GM21717 (cell line): ENCODE results near the gene GRID2.

ENCODE experiments used
- ATAC-seq: cut with Tn5 transposase; IDR thresholded peaks from one replicate; pipeline ENCODE4 v1.9.1; 2021; ENCODE audit warnings: mild to moderate bottlenecking, moderate library complexity; ENCODE audit not compliant: unreplicated experiment

GRID2 gene

GRCh38 chr4:93370256-93370655 is 1066.5 kb downstream of the GRID2 start:
- no peak for ATAC-seq

- no peak for ATAC-seq
These were observed 1070.4 kb downstream of the GRID2 start for GRCh38 chr4:93373893-93374860.

DNA sequence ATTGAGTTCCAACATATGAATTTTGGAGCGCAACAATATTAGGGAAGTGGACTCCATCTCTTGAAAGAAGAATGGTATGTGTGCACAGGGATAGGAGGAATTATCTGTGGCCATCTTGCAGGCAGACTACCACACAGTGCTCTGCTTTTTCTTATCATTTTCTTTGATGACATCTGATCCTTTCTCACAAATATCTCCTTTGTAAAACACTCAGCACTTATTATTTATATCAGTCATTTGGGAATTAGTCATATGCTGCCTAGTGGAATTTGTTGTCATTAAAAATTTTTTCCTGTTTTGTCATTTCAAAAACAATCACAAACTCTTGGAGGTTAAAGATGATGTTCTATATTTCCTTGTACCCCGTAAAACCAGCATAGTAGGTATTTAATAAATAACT is 1080.5 kb downstream of the GRID2 start:
- no peak for ATAC-seq

DNA sequence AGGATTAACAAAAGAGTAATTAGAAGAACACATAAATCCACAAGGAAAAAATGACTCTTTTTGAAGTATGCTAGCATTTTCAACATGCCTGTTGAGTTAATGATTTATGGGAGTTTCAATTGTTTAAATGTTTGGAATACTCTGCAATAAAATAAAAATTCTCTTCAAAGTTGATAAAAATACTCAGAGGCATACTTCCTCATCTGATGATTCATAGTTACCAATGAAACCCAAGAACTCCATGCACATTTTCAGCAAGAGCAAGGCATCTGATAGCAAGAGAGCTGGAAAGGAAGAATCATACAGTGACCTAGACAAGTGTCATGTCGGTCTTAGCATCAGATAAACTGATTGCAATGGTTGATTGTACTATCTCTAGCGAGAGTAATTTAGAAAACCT is 1081.1 kb downstream of the GRID2 start:
- no peak for ATAC-seq

DNA sequence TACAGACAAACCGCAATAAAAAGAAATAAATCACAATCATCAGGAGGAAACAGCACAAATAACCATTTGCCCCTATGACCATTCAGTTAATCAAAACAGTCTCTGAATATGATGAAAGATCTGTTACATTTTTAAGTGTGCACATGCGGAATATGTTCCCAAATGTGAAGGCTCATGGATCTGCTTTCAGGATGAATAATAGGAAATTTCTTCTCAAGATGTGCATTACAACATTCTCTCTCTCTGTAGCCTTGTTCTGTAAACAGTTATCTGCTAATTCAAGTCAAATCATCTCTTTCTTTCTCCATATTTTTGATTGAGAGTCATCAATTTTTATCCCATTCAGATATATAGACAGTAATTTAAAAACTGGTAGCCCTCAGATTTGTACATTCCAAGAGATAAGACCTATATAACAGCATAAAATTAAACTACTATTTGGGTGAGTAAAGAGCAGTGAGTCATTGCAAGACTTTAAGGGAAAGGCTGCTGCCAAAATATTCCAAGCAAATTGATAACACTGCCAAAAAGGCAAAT is 1090.8 kb downstream of the GRID2 start:
- no peak for ATAC-seq

DNA sequence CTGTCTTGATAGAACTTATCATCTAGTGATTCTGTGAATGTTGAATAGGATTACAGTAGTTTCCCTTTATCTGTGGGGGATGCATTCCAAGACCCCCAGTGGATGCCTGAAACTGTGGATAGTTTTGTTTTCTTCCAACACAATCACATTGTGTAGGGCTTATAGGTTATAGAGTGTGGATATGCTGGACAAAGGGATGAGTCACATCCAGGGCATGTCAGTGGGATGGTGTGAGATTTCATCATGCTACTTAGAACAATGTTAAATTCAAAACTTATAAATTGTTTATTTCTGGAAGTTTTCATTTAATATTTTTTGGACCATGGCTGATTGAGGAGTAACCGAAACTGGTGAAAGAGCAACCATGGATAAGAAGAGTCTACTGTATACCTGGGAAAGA is 1092.5 kb downstream of the GRID2 start:
- no peak for ATAC-seq

DNA sequence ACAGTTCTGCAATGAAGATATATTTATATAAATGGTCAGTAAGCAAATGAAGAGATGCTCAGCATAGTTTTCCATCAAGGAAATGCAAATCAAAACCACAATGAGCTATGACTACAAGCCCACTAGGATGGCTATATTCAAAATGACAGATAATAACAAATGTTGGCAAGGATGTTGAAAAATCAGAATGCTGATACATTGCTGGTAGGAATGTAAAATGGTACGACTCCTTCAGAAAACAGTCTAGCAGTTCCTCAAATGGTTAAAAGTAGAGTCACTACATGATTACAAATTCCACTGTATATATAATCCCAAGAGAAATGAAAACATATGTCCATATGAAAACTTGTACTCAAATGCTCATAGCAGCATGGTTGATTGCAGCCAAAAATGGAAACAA is 1099.8 kb downstream of the GRID2 start:
- no peak for ATAC-seq

DNA sequence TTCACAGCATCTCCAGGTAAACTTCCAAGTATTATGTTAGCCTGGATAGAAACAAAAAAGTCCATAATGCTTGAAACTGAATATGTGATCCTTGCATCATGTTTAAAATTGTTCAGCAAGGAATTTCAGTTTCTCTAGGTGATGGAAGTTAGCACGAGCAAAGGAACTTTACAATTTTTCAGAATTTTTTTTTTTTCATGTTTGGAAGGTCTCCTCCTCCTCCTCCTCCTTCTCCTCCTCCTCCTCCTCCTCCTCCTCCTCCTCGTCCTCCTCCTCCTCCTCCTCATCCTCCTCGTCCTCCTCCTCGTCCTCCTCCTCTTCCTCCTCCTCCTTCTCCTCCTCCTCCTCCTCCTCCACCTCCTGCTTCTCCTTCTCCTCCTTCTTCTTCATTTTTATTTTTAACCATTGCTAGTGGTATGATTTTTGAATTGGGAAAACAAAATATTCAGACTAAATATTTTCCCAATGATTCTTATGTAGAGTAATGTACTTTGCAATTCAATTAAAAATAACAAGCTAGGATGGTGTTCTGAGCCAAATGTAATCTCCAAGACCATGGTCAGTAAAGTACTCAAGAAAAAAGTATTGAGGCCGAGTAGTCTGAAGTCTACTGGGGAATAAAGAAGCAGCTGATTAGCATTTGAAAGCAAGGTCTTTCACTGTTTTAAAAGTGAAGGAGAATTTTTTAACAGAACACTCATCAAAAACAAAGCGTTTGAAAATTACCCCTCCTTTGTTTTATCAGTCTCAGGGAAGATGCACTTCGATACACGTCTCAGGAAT is 1103.9 kb downstream of the GRID2 start:
- ATAC-seq = no peak

GRCh38 chr4:93409035-93409434 is 1105.3 kb downstream of the GRID2 start:
- ATAC-seq = no peak

DNA sequence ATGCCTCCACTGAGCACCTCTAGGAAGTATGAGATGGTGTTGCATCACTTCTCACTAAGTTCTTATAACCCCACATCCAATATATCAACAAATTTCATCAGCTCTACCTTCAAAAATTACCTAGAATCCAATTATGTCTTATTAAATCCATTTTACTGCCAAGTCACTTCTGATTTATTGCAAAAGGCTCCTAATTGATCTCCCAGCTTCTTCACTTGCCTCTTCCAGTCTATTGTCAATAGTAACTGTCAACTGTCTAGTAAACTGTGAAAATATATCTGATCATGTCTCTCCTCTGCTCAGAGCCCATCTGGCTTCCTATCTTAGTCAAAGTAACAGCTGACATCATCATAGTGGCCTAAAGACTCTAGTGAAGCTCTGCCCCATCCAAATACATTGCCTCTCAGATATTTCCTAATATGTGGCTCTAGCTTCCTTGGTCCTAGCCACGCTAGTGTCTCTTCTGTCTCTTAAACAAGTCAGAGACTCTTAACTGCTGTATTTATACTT is 1110.3 kb downstream of the GRID2 start:
- no peak for ATAC-seq

DNA sequence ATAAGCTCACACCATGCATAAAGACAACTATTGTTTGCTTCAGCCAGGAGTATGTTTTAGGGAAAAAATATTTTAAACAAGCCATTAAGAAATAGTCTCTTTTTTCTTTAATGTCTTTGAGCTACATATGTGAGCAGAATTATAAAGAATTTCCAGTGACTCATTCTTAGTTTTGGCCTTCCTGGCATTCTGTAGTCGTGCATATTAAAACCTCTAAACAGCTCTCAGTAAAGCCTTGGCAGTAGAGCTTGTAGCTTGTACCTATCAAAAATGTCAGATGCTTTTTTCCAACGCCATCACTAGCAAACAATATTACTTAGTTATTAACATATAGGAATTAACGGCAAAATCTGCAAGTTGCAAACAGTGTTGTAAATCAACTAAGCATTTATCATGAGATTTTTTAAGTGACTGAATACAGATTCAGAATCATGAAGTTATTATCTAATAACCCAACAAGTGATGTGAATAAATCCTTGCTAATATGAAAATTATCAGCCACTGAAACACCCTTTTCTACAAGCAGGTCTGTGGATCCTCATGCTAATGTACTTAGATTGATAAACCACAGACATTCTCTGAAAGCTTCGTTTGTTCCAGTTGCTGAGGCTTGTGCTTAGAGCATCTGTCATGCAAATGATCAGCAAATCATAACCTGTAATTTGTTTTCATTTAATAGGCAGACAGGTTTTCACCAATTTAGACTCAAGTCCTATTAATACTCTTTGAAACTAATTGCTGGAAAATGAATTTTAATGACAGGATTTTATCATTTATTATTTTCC is 1112.8 kb downstream of the GRID2 start:
- ATAC-seq = no peak

DNA sequence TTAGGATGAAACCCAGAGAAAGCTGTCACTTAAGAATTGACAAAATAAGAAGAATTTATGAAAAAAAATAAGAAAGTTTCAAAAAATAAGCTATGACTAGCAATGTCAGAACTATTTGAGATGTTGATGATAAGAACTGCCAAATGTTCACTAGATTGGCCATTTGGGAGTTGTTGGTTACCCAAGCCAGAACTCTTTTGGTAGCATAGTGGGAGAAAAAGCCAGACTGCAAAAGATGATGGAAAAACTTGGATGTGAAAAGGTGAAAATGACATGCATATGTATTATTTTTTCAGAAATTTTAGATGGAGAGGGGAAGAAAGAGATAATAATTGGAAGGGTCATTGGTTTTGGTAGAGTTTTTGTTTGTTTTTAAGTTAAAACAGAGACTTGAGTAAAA is 1127.6 kb downstream of the GRID2 start:
- no peak for ATAC-seq

DNA sequence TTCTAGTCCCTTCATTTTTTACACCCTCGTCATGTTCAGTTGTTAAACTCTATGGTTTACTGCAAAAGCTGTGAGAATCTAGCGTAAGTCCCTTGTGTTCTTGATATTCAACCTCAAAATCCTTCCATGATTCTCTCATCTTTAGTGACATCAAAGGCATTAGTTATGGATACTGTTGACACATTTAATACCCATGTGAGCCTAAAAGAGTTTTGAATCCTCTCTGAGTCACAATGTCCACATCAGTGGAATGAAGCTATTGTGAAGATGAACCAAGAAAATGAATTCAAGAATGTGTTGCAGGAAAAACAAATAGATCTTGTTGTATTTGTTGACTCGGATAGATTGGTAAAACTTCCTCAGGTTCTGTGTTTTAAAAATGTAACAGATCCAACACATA is 1130.1 kb downstream of the GRID2 start:
- no peak for ATAC-seq

GRCh38 chr4:93436000-93436626 is 1132.3 kb downstream of the GRID2 start:
- ATAC-seq = no peak

GRCh38 chr4:93437991-93438390 is 1134.2 kb downstream of the GRID2 start:
- ATAC-seq = no peak

DNA sequence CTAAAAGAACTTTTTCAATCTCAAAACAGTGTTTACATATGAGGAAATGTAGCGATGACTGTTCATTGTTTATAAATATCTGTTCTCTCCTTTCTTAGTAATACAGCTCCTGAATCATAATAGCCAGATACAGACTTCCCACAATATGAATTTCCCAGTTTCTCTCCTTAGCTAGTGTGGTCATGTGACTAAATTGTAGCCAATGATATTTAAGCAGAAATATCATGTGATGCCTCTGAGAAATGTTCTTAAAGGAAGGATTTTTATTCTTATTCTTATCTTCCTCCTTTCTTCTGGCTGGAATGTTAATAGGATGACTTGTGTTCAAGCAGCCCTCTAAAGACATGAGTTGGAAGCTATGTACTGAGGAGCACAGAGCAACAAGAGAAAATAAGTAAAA is 1141.1 kb downstream of the GRID2 start:
- no peak for ATAC-seq

DNA sequence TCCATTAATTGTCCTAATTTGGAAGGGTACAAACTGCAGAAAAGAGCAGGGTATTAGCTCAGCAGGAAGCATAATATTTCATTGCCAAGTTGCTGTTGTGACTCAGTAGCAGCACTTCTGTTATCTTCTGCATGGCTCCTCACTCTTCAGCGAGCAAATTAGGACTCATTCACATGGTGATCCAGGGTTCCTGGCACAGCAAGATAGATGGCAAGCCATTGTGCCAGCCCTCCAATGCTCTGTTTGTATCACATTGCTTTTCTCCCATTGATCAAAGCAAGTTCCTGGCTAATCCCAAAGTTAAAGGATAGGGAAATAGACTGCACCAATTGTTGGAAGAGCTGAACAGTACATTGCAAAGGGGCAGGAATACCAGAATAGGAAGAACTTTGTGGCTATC is 1142.3 kb downstream of the GRID2 start:
- ATAC-seq = no peak

- ATAC-seq = no peak
These were observed 1145.0 kb downstream of the GRID2 start for GRCh38 chr4:93448691-93449293.

- no peak for ATAC-seq
These were observed 1148.2 kb downstream of the GRID2 start for GRCh38 chr4:93451954-93452353.

DNA sequence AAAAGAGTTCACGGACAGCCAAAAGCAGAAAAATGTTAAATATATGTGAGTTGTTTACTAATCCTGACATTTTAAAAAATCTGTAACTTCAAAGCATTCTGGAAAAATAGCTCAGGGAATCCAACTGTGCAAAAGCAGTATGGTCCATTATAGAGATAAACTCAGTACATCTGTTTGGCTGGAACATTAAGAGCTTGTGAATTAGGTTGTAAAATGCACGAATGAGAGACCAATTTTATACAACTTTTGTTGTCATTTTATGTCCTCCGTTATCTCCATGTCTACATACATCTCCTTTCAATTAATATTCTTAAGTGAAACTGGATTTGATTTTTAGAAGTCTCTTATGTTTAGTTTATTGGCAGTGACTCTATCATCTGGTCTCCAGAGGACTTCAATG is 1157.8 kb downstream of the GRID2 start:
- ATAC-seq = no peak
